Measurements from ENCODE around the gene SCGB3A1.

- TF ChIP-seq POLR2AphosphoS5 (IDR thresholded peaks at IDR 0.05; ENCODE audit: low read depth, low read length) = no peak
- TF ChIP-seq TAF1 (IDR thresholded peaks at IDR 0.05; ENCODE audit: borderline replicate concordance, insufficient read depth, low read length) = no peak
- TF ChIP-seq SIN3A (IDR thresholded peaks at IDR 0.05; ENCODE audit: borderline replicate concordance, insufficient read depth, low read length) = no peak
- no peak for TF ChIP-seq REST (IDR thresholded peaks at IDR 0.05; ENCODE audit: insufficient read depth in 1 of 2, low read depth in 2 of 2, low read length in 2 of 2)
- TF ChIP-seq FOXP2 (optimal IDR thresholded peaks at IDR 0.05; ENCODE audit: borderline replicate concordance, extremely low read depth, extremely low read length, insufficient read depth) = no peak
Measured at GRCh38 chr5:180598316-180598701, 7.0 kb upstream of the SCGB3A1 start.

All from PFSK-1 (cell line).